Pulmonary artery endothelial cell (primary cell): ENCODE results near the gene FADS1. TPM values are rescaled to one million over a fixed set of nuclear protein-coding genes. Genes with fewer than 3 reads are reported as not detected.

ENCODE experiments used
- DNase-seq: peaks from one replicate; pipeline ENCODE4 v3.0.0-alpha.2; 2011; ENCODE audit warnings: low read depth, low spot score
- total RNA-seq: library from RNA; depleted of rRNA; stranded (reverse); fragments of >200 nt; gene quantifications from 2 replicates; pipeline ENCODE4 v1.2.3, GENCODE V29; 2014

Gene FADS1
- total RNA-seq, 1 donor from 2014 or later, result 58.9 TPM

GRCh38 chr11:61846362-61847020 is 29.7 kb upstream of the FADS1 start:
- no peak for DNase-seq

- no peak for DNase-seq
These were observed 28.2 kb upstream of the FADS1 start for GRCh38 chr11:61844909-61845565.

GRCh38 chr11:61842528-61842820 is 25.7 kb upstream of the FADS1 start:
- DNase-seq, result no peak

GRCh38 chr11:61841636-61842527 is 25.1 kb upstream of the FADS1 start:
- DNase-seq, result no peak

GRCh38 chr11:61840371-61840770 is 23.6 kb upstream of the FADS1 start:
- no peak for DNase-seq

- no peak for DNase-seq
These were observed 22.9 kb upstream of the FADS1 start for GRCh38 chr11:61839742-61840141.

- no peak for DNase-seq
These were observed 22.1 kb upstream of the FADS1 start for GRCh38 chr11:61838921-61839320.

- no peak for DNase-seq
These were observed 21.7 kb upstream of the FADS1 start for GRCh38 chr11:61838501-61838900.

- DNase-seq, result no peak
These were observed 20.7 kb upstream of the FADS1 start for GRCh38 chr11:61837411-61838005.

- no peak for DNase-seq
These were observed 19.4 kb upstream of the FADS1 start for GRCh38 chr11:61836193-61836592.

GRCh38 chr11:61834278-61835048 is 17.7 kb upstream of the FADS1 start:
- peak; percentile 71 for DNase-seq

- no peak for DNase-seq
These were observed 17.1 kb upstream of the FADS1 start for GRCh38 chr11:61833926-61834277.

GRCh38 chr11:61833471-61833870 is 16.7 kb upstream of the FADS1 start:
- no peak for DNase-seq

- no peak for DNase-seq
These were observed 16.0 kb upstream of the FADS1 start for GRCh38 chr11:61832754-61833153.

GRCh38 chr11:61832207-61832606 is 15.4 kb upstream of the FADS1 start:
- no peak for DNase-seq

GRCh38 chr11:61830237-61831105 is 13.7 kb upstream of the FADS1 start:
- no peak for DNase-seq

GRCh38 chr11:61829806-61830205 is 13.0 kb upstream of the FADS1 start:
- DNase-seq, result no peak

GRCh38 chr11:61828629-61829407 is 12.0 kb upstream of the FADS1 start:
- DNase-seq, result no peak

- DNase-seq, result no peak
These were observed 11.5 kb upstream of the FADS1 start for GRCh38 chr11:61828379-61828628.
